ENCODE data around the gene SPPL3. TPM values are rescaled to one million over a fixed set of nuclear protein-coding genes. Genes with fewer than 3 reads are reported as not detected.

Gene SPPL3
- total RNA-seq, 2 experiments from 2014 or later, result 38.3 to 43.4 TPM

GRCh38 chr12:120884644-120885043, 19.5 kb downstream of the SPPL3 start:
- ATAC-seq (ENCODE audit: poor library complexity) (no peak), DNase-seq (no peak)
- H3K27me3 Mint-ChIP-seq, result no peaks in the 10 kb centered on the region
- no peak overlapping the region for H3K27ac ChIP-seq (ENCODE audit: low read depth in 1 of 2, low read length in 2 of 2)
- H3K27ac Mint-ChIP-seq, result no peak overlapping the region
- intact Hi-C loops (cut with DNase I, micrococcal nuclease), result loop anchor here in 1 of 2 experiments (10.0 kb wide), 1 partner anchor 90 kb away; no protein-coding TSS in a partner anchor
- H3K36me3 ChIP-seq (ENCODE audit: insufficient read depth, low read length), result no peaks in the 10 kb centered on the region
- TF ChIP-seq, protein P1, sequence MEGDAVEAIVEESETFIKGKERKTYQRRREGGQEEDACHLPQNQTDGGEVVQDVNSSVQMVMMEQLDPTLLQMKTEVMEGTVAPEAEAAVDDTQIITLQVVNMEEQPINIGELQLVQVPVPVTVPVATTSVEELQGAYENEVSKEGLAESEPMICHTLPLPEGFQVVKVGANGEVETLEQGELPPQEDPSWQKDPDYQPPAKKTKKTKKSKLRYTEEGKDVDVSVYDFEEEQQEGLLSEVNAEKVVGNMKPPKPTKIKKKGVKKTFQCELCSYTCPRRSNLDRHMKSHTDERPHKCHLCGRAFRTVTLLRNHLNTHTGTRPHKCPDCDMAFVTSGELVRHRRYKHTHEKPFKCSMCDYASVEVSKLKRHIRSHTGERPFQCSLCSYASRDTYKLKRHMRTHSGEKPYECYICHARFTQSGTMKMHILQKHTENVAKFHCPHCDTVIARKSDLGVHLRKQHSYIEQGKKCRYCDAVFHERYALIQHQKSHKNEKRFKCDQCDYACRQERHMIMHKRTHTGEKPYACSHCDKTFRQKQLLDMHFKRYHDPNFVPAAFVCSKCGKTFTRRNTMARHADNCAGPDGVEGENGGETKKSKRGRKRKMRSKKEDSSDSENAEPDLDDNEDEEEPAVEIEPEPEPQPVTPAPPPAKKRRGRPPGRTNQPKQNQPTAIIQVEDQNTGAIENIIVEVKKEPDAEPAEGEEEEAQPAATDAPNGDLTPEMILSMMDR (IDR thresholded peaks at IDR 0.05), result no peak
- H3K4me3 Mint-ChIP-seq, result no peak overlapping the region
- no peaks in the 10 kb centered on the region for H3K9me3 ChIP-seq (ENCODE audit: control insufficient read depth in 1 of 2, insufficient read depth in 1 of 2, low read length in 2 of 2)
- peaks cover 6% of the 10 kb centered on the region for H3K36me3 Mint-ChIP-seq (ENCODE audit: low read depth)
- H3K27me3 ChIP-seq (ENCODE audit: control insufficient read depth in 1 of 2, insufficient read depth in 2 of 2, low read length in 2 of 2), result no peaks in the 10 kb centered on the region
- CTCF ChIA-PET, result no interaction called here
- peaks cover 30% of the 10 kb centered on the region for H3K4me1 ChIP-seq (ENCODE audit: insufficient read depth, low read length)
- POLR2A ChIA-PET, result interaction anchor here (2.6 kb wide), 1 partner anchor 19 kb away, joined by 14 read pairs; the partner anchor contains the start of gene SPPL3
- H3K4me1 Mint-ChIP-seq (ENCODE audit: low read depth), result peaks cover 80% of the 10 kb centered on the region
- H3K4me3 ChIP-seq (ENCODE audit: low read length), result no peak overlapping the region
- H3K9me3 Mint-ChIP-seq, result no peaks in the 10 kb centered on the region

DNA sequence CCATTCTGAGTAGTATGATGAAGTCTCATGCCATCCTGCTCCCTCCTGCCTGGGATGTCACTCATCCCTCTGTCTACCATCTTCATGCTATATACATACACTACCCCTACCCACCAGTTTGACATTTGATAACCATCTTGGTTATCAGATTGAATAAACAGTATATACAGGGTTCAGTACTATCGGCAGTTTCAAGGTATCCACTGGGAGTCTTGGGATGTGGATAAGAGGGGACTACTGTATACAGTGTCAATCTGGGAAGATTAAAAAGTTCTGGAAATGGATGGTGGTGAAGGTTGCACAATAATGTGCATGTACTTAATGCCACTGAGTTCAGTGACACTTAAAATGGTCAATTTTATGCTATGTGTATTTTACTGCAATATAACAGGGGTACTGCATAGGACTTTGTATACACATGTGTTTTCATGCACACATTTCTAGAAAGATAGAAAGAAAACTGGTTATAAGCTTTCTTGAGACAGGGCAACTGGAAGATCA, 22.1 kb downstream of the SPPL3 start:
- no peaks in the 10 kb centered on the region for H3K27me3 ChIP-seq (ENCODE audit: control insufficient read depth in 1 of 2, insufficient read depth in 2 of 2, low read length in 2 of 2)
- H3K27ac ChIP-seq (ENCODE audit: low read depth in 1 of 2, low read length in 2 of 2), result no peak overlapping the region
- DNase-seq (no peak), ATAC-seq (ENCODE audit: poor library complexity) (no peak)
- H3K36me3 ChIP-seq (ENCODE audit: insufficient read depth, low read length), result no peaks in the 10 kb centered on the region
- Mint-ChIP-seq H3K27ac (no peak overlapping the region), H3K4me3 (no peak overlapping the region), H3K36me3 (ENCODE audit: low read depth) (peaks cover 14% of the 10 kb centered on the region), H3K27me3 (no peaks in the 10 kb centered on the region), H3K9me3 (no peaks in the 10 kb centered on the region), H3K4me1 (ENCODE audit: low read depth) (peaks cover 69% of the 10 kb centered on the region)
- intact Hi-C loops (cut with DNase I, micrococcal nuclease), result loop anchor here in 1 of 2 experiments (10.0 kb wide), 1 partner anchor 87 kb away; no protein-coding TSS in a partner anchor
- TF ChIP-seq, protein P1 (IDR thresholded peaks at IDR 0.05), result no peak
- no peak overlapping the region for H3K4me3 ChIP-seq (ENCODE audit: low read length)
- peaks cover 16% of the 10 kb centered on the region for H3K4me1 ChIP-seq (ENCODE audit: insufficient read depth, low read length)
- POLR2A ChIA-PET, result no interaction called here
- CTCF ChIA-PET, result no interaction called here
- H3K9me3 ChIP-seq (ENCODE audit: control insufficient read depth in 1 of 2, insufficient read depth in 1 of 2, low read length in 2 of 2), result no peaks in the 10 kb centered on the region

- H3K27me3 Mint-ChIP-seq, result no peaks in the 10 kb centered on the region
Observed at GRCh38 chr12:120879718-120880300, 24.3 kb downstream of the SPPL3 start.

More at GRCh38 chr12:120879718-120880300, 24.3 kb downstream of the SPPL3 start:
- no peaks in the 10 kb centered on the region for H3K9me3 Mint-ChIP-seq
- DNase-seq (no peak), ATAC-seq (ENCODE audit: poor library complexity) (no peak)
- peak overlapping the region; percentile 13 for H3K27ac Mint-ChIP-seq
- Histone ChIP-seq H3K4me1 (ENCODE audit: insufficient read depth, low read length) (peaks cover 1% of the 10 kb centered on the region), H3K36me3 (ENCODE audit: insufficient read depth, low read length) (no peaks in the 10 kb centered on the region), H3K9me3 (ENCODE audit: control insufficient read depth in 1 of 2, insufficient read depth in 1 of 2, low read length in 2 of 2) (no peaks in the 10 kb centered on the region), H3K27me3 (ENCODE audit: control insufficient read depth in 1 of 2, insufficient read depth in 2 of 2, low read length in 2 of 2) (no peaks in the 10 kb centered on the region), H3K27ac (ENCODE audit: low read depth in 1 of 2, low read length in 2 of 2) (no peak overlapping the region), H3K4me3 (ENCODE audit: low read length) (no peak overlapping the region)
- ChIA-PET CTCF (interaction anchor here (1.0 kb wide), 1 partner anchor 20 kb away, joined by 3 read pairs; no protein-coding TSS in a partner anchor), POLR2A (interaction anchor here (0.6 kb wide), 1 partner anchor 422 kb away, joined by 3 read pairs; no protein-coding TSS in a partner anchor)
- H3K4me1 Mint-ChIP-seq (ENCODE audit: low read depth), result peaks cover 66% of the 10 kb centered on the region
- intact Hi-C loops (cut with DNase I, micrococcal nuclease), result loop anchor here in 1 of 2 experiments (10.0 kb wide), 1 partner anchor 85 kb away; no protein-coding TSS in a partner anchor
- H3K36me3 Mint-ChIP-seq (ENCODE audit: low read depth), result peaks cover 21% of the 10 kb centered on the region
- no peak overlapping the region for H3K4me3 Mint-ChIP-seq
- TF ChIP-seq, protein P1 (IDR thresholded peaks at IDR 0.05), result no peak
